Sciatic nerve (tissue), 2 donors: ENCODE data around the gene ANKRD63. TPM values are rescaled to one million over a fixed set of nuclear protein-coding genes. Genes with fewer than 3 reads are reported as not detected.

Experiments
- ATAC-seq: fragments of 200-7000 bp; cut with Tn5 transposase; one replicate; pipeline ENCODE4 v1.9.1; 2020; ENCODE audit warnings: mild to moderate bottlenecking, moderate library complexity
- DNase-seq: peaks from one replicate; pipeline ENCODE4 v3.0.0-alpha.2; 2020; ENCODE audit warnings: low spot score
- intact Hi-C: fragments of 100-400 bp; cut with DNase I; formaldehyde crosslinking; loops from one replicate; pipeline ENCODE4 v1.14.2; 2022
- total RNA-seq: library from RNA; stranded (reverse); fragmentation: NEBNext Ultra II Directional; extraction: Animal tissue kit (Norgen Biotek cat#: 25700); gene quantifications from one replicate; pipeline ENCODE4 v1.2.1, GENCODE V29; 2021
- donor health status: DM: no; HTN: no; CAD: no.
- donor health status: DM: no; HTN: no; CAD: no.

Gene ANKRD63
- total RNA-seq, 1 donor from 2014 or later = not detected

DNA sequence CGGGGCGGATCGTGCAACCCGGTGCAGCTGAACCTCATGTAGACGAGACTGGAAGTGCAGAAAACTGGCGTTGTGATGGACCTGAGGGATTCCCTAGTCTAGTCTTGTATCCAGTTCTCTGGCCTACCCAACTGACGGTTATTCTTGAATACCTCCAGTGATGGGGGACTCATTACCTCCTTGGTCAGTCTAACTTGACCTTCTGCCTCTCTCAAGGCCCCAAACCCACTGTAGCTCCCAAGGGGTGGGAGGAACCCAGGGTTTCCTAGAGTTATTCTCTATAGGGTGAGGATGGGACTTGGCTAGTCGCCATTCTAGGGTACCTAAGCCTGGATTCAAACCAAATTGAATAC lies 32.6 kb downstream of the ANKRD63 start:
- no peak for ATAC-seq
- DNase-seq = peak; percentile 23
- intact Hi-C loops = no loop called here

DNA sequence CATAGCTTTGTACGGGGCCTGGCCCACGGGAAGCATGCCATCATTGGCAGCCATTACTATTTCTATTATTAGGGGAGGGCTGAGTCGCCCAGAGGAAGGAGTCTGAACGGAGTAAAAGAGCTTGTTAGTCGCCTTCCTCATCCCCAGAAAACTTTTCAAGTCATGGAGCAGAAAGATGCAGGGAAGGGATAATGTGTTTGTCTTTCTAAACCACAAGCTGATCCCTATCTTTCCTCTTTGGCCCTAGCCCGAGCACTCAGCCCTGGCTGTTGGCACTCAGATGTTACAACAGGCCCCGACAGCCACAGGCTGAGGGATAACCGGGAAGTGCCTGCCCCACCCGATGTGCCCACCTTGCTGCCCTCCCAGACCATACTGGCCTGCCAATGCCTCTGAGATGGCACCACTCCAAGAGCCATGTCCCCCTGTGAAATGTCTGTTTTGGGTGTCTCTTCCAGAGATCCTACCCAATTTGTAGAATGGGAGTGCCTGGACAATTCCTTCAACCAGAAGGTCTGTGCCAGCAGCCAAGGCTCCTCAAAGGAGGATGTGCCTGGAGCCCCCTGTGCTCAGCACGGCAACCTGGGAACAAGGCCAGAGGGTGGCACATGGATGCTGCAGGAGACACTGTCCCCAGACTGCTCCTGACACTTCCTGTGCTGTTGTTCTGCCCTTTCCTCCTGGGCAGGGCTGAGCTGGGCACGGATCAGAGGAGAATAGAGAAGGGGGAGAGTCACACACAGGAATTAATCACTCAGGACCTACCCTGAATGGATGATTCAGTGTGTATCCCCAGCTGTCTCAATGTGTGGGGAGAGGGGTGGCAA lies 33.2 kb downstream of the ANKRD63 start:
- DNase-seq (peak; percentile 50), ATAC-seq (peak; percentile 33)
- intact Hi-C loops = no loop called here

DNA sequence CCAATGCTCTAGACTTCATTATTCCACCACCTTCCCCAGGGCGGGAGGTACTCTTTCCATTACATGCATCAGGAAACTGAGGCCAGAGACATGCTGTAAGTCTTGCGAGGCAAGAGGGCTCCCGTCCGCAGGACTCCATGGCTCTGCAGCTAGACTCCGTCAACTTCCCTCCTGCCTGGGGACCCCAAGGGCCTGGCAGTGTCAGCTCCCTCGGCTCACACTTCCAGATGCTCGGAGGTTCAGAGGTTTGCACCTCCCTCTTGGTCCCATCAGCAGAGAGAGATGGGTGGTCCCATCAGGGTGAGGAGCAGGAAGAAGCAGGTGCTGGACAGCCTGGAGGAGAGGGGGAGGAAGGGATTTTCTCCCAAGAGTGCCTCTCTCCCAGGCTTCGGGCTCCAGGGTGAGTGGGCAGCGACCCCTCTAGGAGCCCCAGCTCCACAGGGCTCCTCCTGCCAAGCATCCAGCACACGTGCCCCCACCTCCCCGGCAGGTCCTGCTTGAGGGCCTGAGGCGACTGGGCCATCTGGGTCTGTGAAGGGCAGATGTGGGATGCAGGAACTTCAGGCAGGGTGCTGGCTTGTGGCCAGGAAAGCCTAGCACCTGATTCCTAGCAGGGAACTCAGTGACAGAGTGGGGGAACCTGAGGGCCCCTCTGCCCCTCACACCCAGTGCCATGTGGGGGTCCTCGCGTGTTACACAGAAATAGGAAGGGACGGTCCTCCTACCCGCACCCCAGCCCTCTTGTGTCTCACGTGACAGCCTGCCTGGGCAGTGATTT lies 34.7 kb downstream of the ANKRD63 start:
- ATAC-seq (no peak), DNase-seq (peak; percentile 47)
- intact Hi-C loops = no loop called here

DNA sequence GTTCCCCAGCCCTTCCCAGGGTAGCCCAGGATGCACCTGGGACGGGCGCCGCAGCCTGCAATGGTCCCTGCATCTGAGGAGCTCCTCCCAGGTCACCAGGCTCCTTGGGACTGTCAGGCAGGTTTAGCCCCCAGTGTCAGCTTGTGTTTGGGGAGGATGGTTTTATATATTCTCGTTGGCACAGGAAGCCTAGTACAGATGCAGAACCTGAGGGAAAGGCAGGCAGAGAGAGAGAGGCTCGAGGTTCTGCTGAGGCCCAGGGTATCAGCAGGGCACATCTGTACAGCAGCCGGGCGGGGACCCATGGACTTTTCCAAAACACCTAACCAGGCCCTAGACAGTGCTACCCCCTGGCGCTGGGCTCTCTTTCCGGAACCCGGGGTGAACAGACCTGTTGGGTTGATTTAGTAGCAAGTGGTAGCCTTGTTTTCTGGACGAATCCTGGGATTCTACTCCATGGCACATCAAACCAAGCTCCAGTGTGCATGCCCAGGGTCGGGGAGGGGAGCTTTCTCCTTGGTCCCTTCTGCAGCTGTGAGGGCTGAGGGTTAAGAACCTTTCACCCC lies 35.4 kb downstream of the ANKRD63 start:
- DNase-seq (peak; percentile 42), ATAC-seq (no peak)
- intact Hi-C loops = no loop called here

DNA sequence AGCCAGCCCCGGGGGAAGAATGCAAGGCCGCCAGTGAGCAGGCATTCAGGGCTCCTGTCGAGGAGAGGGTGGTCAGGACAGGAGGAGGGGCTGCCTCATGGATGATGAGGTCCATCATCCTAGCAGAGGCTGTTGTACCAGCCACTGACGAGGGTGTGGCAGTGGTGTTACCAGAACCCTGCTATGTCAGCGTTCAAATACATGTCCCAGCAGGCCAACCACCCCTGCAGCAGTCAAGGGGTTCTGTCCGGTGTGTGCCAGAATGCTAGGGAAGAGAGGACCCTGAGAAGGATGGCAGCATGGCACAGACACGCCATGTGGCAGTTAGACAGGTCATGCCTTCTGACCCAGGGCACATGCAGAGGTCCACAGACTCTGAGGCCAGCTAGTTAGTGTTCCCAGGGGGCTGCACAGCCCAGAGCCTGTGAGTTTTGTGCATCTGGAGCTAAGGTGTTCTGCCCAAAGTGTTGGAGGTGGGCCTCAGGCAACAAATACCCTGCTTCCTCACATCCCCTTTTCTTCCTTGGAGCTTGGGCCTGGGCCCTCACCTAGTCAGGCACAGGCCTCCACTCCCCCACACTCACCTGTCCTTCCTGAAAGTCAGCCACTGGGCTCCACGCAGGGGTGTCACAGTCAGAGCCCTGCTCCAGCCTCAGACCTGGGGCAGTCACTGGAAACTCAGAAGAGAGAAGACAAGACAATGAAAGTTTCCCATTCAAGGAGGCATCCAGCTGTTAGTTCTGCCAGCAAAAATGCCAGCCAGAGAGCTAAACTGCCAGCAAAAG lies 36.2 kb downstream of the ANKRD63 start:
- ATAC-seq (no peak), DNase-seq (peak; percentile 41)
- intact Hi-C loops = no loop called here

DNA sequence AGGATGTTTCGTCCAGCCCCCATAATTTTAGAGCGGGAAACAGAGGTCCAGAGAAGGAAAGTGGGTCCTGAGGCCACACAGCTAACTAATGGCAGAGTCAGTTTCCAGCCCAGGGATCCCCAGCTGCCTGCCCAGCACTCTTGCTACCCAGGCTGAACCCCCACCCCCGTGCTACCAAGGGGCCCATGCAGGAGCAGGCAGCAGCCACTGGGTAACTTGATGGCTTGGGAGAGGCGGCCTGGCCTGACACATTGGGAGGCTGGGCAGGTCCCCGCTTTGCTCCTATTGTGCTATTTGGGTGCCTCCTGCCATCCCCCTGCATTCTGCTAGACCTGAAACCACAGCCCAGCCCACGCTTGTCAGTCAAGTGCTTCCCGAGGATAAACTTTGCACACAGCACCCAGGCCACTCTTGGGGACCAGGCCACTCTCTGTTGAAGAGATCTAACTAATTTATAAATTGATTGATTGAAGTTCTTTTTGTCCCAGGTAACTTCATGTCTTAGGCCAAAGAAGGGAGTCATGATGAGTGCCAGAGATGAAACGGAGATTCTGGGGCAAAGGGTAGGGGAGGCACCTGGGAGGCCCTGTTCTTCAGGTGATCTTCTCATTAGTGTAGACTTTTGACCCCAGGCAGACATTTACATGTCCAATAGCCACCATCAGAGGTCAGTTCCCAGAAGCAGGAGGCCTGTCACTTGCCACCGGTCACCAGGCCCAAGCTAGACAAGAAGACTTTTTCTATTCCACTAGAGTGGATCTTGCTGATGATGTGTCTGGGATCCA lies 37.0 kb downstream of the ANKRD63 start:
- intact Hi-C loops = no loop called here
- ATAC-seq (no peak), DNase-seq (peak; percentile 31)

DNA sequence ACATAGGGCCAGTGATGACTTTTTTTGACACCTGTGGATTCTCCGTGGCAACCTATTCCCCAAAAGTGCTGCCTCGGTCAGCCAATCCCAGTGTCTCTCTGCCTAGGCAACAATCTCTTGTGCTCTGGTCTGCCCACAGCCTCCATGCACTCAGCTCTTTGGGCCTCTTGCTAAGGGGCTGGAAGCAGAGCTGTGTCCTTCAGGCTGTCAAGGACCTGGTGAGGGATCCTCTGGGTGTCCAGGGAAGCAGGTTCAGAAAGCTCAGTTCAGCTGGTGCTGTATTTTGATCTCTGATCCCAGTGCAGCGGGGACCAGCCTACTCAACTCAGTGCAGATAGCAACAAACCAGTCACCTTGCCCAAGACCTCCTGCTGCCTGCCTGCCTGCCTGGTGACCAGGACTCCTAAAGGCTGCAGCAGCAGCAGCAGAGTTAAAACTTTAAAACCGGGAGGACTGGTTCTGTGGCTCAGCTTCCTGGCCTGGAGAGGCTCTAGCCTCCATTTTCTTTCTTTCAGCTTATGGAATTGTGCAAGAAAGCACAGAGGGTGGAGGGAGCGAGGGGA lies 37.8 kb downstream of the ANKRD63 start:
- DNase-seq = peak; percentile 28
- intact Hi-C loops = no loop called here
- ATAC-seq = no peak

DNA sequence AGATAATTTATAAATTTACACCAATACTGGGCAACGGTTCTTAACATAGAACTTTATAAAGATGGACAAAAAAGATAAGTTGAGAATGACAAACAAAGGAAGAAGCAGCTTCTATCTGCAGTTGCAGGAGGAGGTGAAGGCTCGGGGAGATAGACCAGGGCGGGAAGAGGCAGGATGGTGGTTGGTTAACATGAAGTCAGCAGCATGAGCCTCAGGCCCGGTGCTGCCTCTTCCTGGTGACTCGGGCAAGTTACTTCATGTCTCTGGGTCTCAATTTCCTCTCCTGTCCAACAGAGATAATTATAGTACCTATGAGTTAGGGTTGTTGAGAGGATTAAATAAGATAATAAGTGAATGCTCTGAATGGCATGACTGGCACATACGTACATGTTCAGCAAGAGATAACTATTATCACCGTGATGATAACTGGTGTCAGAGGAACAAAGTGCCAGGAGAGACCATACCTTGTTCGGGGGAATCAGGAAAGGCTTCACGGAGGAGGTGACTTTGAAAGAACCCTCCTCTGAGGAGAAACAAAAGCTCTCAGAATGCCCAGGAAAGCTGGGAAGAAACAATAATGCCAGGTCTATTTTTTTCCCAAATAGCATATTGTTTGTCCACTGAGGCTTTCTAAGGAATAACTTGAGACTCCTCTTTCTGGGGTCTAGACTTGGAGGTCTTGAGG lies 39.6 kb downstream of the ANKRD63 start:
- DNase-seq (peak; percentile 15), ATAC-seq (no peak)
- intact Hi-C loops = no loop called here

DNA sequence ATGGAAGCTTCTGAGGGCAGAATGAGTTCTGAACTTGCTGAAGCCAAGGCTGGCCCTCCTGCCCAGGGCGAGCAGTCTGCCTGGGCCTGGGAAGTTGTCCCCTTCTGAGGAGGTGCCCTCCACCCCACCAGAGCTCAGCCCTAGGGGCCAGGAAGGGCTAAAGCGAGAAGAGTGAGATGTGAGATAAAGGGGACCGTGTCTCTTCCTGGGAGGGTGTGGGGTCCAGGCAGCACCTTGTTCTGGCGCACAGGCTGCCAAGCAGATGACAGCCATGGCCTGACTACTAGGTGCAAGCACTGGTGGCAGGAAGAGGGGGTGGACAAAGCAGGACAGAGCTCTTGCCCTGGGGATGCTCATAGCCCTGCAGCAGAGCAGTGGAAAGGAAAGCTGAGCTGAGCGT lies 40.3 kb downstream of the ANKRD63 start:
- intact Hi-C loops = no loop called here
- DNase-seq = peak; percentile 21
- no peak for ATAC-seq

DNA sequence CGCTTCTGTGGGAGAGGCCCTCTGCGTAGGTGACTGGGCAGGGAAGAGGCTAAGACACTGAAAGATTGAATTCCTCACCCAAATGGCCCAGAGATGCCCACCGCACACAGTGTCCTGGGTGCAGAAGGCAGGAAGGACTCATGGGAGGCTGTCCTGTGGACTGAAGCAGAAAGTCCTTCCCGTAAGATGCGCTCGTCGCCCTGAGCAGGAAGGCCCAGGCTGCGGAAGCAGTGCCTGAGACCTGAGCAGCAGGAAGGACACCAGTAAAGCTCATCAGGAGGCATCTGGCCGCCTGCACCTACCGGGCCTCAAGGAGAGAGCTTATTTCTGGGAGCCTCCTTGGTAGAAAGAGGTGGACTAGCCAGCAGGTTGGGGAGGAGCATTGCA lies 40.7 kb downstream of the ANKRD63 start:
- intact Hi-C loops = no loop called here
- ATAC-seq (no peak), DNase-seq (peak; percentile 17)

DNA sequence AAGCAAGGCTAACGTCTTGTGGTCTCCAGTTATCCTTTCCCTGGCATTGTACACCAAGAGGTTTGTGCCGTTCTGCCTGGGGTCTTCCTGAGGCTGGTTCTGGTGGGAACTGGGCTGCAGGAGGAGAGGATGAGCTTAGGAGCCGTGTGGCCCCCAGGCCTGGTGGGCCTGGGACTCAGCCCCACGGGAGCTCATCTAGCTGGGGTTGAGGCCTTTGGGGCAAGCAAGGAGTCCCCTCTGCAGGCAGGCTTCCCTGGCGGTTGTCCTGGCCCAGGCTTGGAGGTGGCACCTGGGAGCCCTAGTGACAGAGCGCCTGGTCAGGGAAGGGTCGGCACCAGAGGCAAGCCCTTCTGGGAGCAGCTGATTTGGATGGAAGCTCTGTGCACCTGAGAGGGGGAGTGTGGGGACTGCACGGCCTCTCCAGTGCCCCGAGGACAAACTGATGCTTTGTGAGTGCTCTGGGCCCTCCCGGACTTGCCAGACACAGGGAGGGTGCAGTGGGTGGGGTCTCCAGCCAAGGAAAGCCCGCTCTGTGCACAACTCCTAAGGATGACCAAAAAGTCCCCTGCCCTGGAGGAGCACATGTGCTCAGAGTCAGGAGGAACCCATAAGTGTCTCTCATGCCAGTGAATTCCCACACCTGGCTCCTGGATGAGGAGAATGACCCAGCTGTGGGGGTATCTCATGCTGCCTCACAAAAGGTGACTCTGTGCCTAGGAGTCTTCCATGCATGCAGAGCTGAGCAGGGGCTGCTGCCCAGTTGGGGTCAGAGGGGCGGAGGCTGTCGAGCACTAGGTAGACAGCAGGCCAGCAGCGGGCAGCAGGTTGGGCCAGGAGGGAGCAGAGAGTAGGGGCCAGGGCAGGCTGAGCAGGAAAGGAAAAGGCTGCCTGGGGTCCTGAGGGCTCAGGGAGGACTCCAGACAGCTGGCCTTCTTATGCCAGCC lies 41.3 kb downstream of the ANKRD63 start:
- peak; percentile 32 for DNase-seq
- no peak for ATAC-seq
- intact Hi-C loops = no loop called here

DNA sequence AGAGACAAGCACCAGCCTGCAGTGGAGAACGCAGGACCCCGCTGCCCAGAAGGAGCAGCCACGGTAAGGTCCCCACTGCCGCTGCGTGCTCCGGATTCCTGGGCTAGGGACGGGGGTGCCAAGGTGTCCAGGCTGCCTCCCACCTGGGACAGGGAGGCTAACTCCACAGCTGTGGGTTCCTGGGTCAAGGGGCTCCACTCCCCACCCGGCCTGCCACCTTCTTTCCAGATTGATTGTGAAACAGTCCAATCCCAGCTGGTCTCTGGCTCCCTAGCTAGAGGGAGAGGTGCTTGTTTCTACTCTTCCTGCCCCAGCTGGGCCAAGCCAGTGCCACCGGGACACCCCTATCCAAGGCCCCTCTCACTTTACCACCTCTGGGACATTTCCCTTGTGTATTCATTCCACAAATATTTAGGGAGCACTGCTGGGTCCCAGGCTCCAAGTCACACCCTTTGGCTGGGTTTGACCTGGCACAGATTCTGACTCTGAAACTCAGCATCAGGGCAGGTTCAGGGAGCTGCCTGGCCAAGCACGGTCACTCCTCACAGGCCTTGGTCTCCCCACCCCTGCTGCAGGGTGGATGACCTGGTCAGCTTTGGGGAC lies 42.1 kb downstream of the ANKRD63 start:
- intact Hi-C loops = no loop called here
- peak; percentile 50 for DNase-seq
- ATAC-seq = no peak

DNA sequence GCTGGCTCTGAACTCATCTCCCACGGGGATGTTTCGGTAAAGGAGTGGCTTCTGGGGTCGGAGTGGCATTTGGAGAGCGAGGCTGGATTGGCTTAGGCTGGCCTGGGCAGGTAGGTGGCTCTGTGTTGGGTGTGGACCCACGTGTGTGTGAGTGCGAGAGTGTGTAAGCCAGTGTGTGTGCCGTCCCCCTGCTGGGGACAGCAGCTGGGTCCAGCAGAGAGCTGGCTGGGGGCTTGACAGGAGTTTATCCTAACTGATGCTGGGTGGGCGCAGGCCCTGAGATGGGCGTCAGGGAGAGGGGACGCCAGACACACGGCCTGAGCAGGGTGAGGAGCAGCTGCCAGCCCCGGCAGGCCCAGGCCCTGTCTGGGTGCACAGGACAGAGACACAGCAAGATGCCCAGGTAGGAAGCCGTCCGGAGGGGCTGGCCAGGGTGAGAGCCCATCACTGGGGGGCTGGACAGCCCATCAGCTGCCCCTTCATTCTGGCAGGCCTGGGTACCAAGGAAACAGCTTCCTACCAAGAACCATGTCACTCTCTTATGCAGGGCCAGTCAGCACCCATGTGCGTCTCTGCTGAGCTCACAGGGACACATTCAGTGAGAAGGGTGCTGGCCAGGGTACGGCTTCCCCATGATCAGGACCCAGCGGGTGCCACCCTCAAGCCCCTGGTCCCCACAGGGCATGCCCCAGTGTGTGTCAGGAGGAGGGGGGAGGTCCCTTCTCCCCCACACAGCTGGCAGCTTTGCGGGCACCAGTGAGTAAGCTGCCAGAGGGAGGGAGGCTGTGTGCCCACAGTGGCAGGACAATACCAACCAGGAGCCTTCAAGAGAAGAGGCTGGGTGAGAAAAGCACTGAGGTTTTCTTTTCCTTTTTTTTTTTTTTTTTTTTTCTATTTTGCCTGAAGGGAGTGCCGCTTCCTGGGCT lies 42.9 kb downstream of the ANKRD63 start:
- intact Hi-C loops = no loop called here
- ATAC-seq = peak; percentile 20
- DNase-seq = no peak

DNA sequence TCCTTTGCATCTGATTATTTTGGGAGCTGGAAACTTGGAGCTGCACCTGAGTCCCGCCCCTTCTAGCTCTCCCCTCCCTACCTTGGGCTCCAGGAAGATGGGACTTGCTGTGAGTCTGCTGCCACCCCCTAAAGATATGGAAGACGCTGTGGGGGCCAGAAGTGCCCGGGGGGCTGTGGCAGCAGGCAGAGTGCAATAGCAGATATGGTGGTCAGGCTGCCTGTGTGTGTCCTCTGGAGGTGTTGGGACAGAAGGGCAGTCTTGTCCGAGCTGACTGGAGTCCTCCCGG lies 43.5 kb downstream of the ANKRD63 start:
- intact Hi-C loops = no loop called here
- DNase-seq (no peak), ATAC-seq (no peak)

DNA sequence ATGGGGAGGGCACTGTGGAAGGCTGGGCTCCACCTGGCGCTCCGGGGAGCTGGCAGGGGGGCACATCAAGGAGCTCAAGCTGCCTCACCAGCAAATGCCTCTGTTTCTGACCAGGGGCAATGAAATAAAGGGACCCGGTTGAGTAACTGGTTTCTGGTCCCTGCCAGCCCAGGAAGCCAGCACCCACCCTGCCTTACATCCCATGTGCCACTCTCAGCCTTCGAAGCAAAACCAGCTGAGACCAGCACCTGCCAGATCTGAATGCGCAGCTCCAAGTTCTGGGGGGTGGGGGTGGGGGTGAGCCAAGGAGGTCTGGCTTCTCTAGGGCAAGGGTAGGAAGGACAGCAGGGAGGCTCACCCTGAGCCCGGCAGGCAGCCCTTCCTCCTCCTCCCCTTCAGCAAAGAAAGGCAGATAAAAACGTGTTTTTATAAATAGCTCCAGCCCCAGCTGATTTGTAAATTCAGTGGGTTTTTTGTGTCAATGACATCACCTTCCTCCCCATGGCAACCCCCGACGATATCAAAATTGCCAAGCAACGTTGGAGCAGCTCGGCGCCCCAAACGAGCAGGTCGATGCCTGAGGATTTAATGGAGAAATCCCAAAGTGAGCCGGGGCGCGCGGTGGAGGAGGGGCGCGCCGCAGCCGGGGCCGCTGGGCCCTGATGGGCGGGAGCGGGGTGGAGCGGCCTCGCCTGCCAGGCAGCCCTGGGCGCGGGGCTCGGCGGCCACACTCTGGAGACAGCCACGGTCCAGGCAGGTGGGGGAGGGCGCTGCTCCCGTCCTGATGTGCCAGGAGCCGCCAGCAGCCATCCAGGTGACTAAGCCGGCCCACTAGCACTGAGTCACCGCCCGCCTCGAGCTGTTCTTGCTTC lies 44.1 kb downstream of the ANKRD63 start, which contains the start of gene PAK6:
Gene PAK6 (plus strand): TSS at position 532 of the 872 bp plus-strand sequence. CDS start 25,723 bp downstream, outside the sequence.
- intact Hi-C loops = no loop called here
- peak; percentile 56 for DNase-seq
- peak; percentile 51 for ATAC-seq
